Panc1 (cell line): Measurements from ENCODE around the gene PLCH1. TPM values are rescaled to one million over a fixed set of nuclear protein-coding genes. Genes with fewer than 3 reads are reported as not detected.

Experiments
- ATAC-seq: fragments of 200-7000 bp; cut with Tn5 transposase; 2 replicates; pipeline ENCODE4 v1.9.1; 2020; ENCODE audit warnings: mild to moderate bottlenecking, moderate library complexity
- BruUV-seq: library from RNA; stranded (reverse); fragments of 400-500 nt; replicated peaks from 2 replicates; lab custom pipeline; 2021; lab: Mats Ljungman, UMichigan
- CTCF ChIA-PET: fragments of 300-600 bp; sonication (Branson Sonifier 250); formaldehyde crosslinking; loops from one replicate; lab custom pipeline; 2022; ENCODE audit warnings: antibody characterized with exemption; lab: Charles Lee
- POLR2A ChIA-PET: fragments of 300-600 bp; sonication (Branson Sonifier 250); formaldehyde crosslinking; loops from one replicate; lab custom pipeline; 2022; ENCODE audit warnings: antibody characterized with exemption; lab: Charles Lee
- DNase-seq: peaks from one replicate; pipeline ENCODE4 v3.0.0-alpha.2; 2010; ENCODE audit warnings: low read depth, low spot score
- H3K27ac ChIP-seq: 2 replicates; pipeline ENCODE4 v1.5.1; 2011; ENCODE audit warnings: mild to moderate bottlenecking, low read length, inconsistent platforms
- H3K27me3 ChIP-seq: fragments of 200-500 bp; sonication (Bioruptor generic); 2 replicates; pipeline ENCODE4 v1.6.0; 2014; ENCODE audit warnings: low read length, inconsistent platforms; ENCODE audit not compliant: control insufficient read depth, insufficient read depth
- H3K36me3 ChIP-seq: fragments of 200-500 bp; sonication (Bioruptor generic); 2 replicates; pipeline ENCODE4 v1.5.1; 2014; ENCODE audit warnings: inconsistent platforms, mild to moderate bottlenecking, low read length, moderate library complexity; ENCODE audit not compliant: control insufficient read depth, insufficient read depth
- H3K4me1 ChIP-seq: 2 replicates; pipeline ENCODE4 v1.5.1; 2011; ENCODE audit warnings: inconsistent platforms, mild to moderate bottlenecking, low read length, moderate library complexity; ENCODE audit not compliant: control insufficient read depth, insufficient read depth
- H3K4me3 ChIP-seq, 2 experiments: 2 replicates each; pipeline ENCODE4 v1.5.1; 2011 to 2012; ENCODE audit warnings: low read depth in 2 of 2, low read length in 2 of 2, mild to moderate bottlenecking in 2 of 2, inconsistent platforms in 1 of 2, moderate library complexity in 1 of 2
- H3K9me3 ChIP-seq: fragments of 200-500 bp; sonication (Bioruptor generic); 2 replicates; pipeline ENCODE4 v1.5.1; 2014; ENCODE audit warnings: low read depth, mild to moderate bottlenecking, inconsistent platforms, low read length, moderate library complexity; ENCODE audit not compliant: control insufficient read depth, insufficient read depth
- CTCF ChIP-seq: fragments of 450-650 bp; IDR thresholded peaks from 2 replicates; pipeline ENCODE4 v1.5.1; 2017; ENCODE audit warnings: mild to moderate bottlenecking
- POLR2AphosphoS5 ChIP-seq: IDR thresholded peaks from 2 replicates; pipeline ENCODE4 v1.6.1; 2012; ENCODE audit warnings: mild to moderate bottlenecking, low read depth, low read length, moderate library complexity
- REST ChIP-seq, 2 experiments: IDR thresholded peaks; 2 replicates each; pipeline ENCODE4 v1.6.1; 2011 to 2012; ENCODE audit warnings: low read depth in 2 of 2, control low read depth in 1 of 2, low read length in 1 of 2, mild to moderate bottlenecking in 1 of 2, moderate library complexity in 1 of 2; ENCODE audit not compliant: insufficient read depth in 1 of 2
- SIN3A ChIP-seq: IDR thresholded peaks from 2 replicates; pipeline ENCODE4 v1.6.1; 2012; ENCODE audit warnings: low read depth, mild to moderate bottlenecking, low read length, moderate library complexity, borderline replicate concordance; ENCODE audit not compliant: insufficient read depth
- TCF7L2 ChIP-seq: IDR thresholded peaks from 2 replicates; pipeline ENCODE4 v1.6.1; 2011; ENCODE audit warnings: mild to moderate bottlenecking, low read depth, low read length, inconsistent platforms
- in situ Hi-C: cut with HindIII; loops from 2 replicates; pipeline ENCODE4 v1.10.0; 2016; ENCODE audit warnings: low sequenced_read_pairs, low pct_unique_long_range_greater_than_20kb
- intact Hi-C: fragments of 100-400 bp; cut with micrococcal nuclease; formaldehyde crosslinking; loops from one replicate; pipeline ENCODE4 v1.10.0; 2022; ENCODE audit not compliant: unreplicated experiment
- total RNA-seq: library from RNA; stranded (reverse); gene quantifications from one replicate; pipeline ENCODE4 v1.2.1, GENCODE V29; 2021; ENCODE audit not compliant: unreplicated experiment

Gene PLCH1
- total RNA-seq, 1 experiment from 2014 or later: 0.03 TPM

- intact Hi-C loops (no loop called here), in situ Hi-C loops (no loop called here)
- DNase-seq (no peak), ATAC-seq (no peak)
- H3K27ac ChIP-seq: no peak overlapping the region
- H3K36me3 ChIP-seq: no peaks in the 10 kb centered on the region
- H3K4me3 ChIP-seq: no peak overlapping the region
- ChIA-PET POLR2A (no interaction called here), CTCF (no interaction called here)
- no peaks in the 10 kb centered on the region for H3K27me3 ChIP-seq
- no TSS peak for BruUV-seq
- H3K4me1 ChIP-seq: no peaks in the 10 kb centered on the region
- no peaks in the 10 kb centered on the region for H3K9me3 ChIP-seq
- TF ChIP-seq REST (IDR thresholded peaks at IDR 0.05; ENCODE audit: insufficient read depth in 1 of 2, low read depth in 2 of 2, low read length in 1 of 2) (no peak), SIN3A (no peak), TCF7L2 (no peak), POLR2AphosphoS5 (no peak), CTCF (no peak)
Measured at GRCh38 chr3:155604126-155604525, 140.7 kb downstream of the PLCH1 start.

GRCh38 chr3:155603302-155603701 is 141.6 kb downstream of the PLCH1 start:
- no peak overlapping the region for H3K27ac ChIP-seq
- CTCF ChIA-PET: no interaction called here

More at GRCh38 chr3:155603302-155603701, 141.6 kb downstream of the PLCH1 start:
- DNase-seq (no peak), ATAC-seq (no peak)
- intact Hi-C loops (no loop called here), in situ Hi-C loops (no loop called here)
- BruUV-seq: no TSS peak
- Histone ChIP-seq H3K36me3 (no peaks in the 10 kb centered on the region), H3K27me3 (no peaks in the 10 kb centered on the region), H3K4me1 (no peaks in the 10 kb centered on the region), H3K9me3 (no peaks in the 10 kb centered on the region), H3K4me3 (no peak overlapping the region)
- TF ChIP-seq TCF7L2: no peak
- TF ChIP-seq CTCF: no peak
- no peak for TF ChIP-seq REST (IDR thresholded peaks at IDR 0.05; ENCODE audit: insufficient read depth in 1 of 2, low read depth in 2 of 2, low read length in 1 of 2)
- TF ChIP-seq SIN3A: no peak
- no peak for TF ChIP-seq POLR2AphosphoS5
- POLR2A ChIA-PET: no interaction called here
